GM12892 (cell line): Measurements from ENCODE around the gene LRG1. TPM values are rescaled to one million over a fixed set of nuclear protein-coding genes. Genes with fewer than 3 reads are reported as not detected.

Source experiments
- DNase-seq: peaks from one replicate; pipeline ENCODE4 v3.0.0; 2011; ENCODE audit not compliant: insufficient read length
- FAIRE-seq: peaks from 2 replicates; lab custom pipeline; 2011; peaks lifted over from hg19 to GRCh38; lab: Jason Lieb, UNC
- POLR2A ChIP-seq: IDR thresholded peaks from 2 replicates; pipeline ENCODE4 v1.6.1; 2011; ENCODE audit warnings: low read depth, low read length, control low read depth
- POLR2AphosphoS5 ChIP-seq: IDR thresholded peaks from 2 replicates; pipeline ENCODE4 v1.6.1; 2011; ENCODE audit warnings: low read depth, low read length, control low read depth
- TAF1 ChIP-seq: IDR thresholded peaks from 2 replicates; pipeline ENCODE4 v1.6.1; 2011; ENCODE audit warnings: low read depth, mild to moderate bottlenecking, control low read depth, low read length, borderline replicate concordance
- polyA plus RNA-seq: library from polyadenylated mRNA; unstranded; fragments of >200 nt; gene quantifications from one replicate; pipeline ENCODE4 v1.2.1, GENCODE V29; 2012; ENCODE audit warnings: missing spikeins, inconsistent platforms; ENCODE audit not compliant: missing spikeins

Gene LRG1, protein sequence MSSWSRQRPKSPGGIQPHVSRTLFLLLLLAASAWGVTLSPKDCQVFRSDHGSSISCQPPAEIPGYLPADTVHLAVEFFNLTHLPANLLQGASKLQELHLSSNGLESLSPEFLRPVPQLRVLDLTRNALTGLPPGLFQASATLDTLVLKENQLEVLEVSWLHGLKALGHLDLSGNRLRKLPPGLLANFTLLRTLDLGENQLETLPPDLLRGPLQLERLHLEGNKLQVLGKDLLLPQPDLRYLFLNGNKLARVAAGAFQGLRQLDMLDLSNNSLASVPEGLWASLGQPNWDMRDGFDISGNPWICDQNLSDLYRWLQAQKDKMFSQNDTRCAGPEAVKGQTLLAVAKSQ
- polyA plus RNA-seq: 2.8 TPM

DNA sequence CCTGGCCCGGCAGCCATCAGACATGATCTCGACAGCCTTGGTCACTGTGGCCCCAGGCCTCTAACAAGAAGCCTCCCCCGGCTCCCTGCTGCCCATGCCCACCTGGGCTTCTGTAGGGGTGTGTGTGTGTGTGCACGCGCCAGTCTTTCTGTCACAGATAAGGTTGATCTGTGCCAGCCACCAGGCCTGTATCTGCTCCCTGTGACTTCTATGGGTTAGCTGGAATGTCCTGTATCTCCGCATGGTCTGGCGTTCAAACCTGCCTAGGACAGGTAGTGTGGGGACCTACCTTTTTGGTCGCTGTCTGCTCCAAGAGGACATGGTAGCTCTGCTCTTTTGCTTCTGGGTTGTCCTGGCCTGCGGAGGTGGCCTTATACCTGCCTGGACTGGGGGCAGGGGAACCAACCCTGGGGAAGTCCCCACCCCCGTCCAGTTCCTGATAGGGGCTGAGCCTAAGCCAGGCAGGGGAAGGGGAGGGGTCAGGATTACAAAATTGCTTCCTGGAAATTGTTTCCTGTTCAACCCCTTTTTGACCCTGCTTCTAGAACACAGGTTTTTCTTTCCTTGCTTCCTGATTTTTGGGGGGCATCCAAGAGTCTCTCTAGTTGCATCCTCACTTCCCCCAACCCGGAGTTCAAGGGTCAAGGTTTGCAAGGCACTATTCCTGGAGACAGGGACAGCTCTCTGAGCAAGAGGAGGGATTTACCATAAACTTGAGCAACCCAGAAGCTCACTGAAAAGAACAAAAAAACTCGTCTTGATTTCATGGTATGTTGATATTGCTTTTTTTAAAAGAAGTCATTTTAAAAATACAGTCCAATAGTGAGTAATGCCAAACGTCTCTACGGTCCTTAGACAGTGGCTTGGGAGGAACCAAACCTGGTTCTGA lies at the start of gene LRG1:
LRG1 (minus strand) TSS at position 344 of the 889 bp plus-strand sequence; CDS start at position 321, 23 bp downstream.
- TF ChIP-seq POLR2AphosphoS5: peak; percentile 68
- no peak for TF ChIP-seq TAF1
- TF ChIP-seq POLR2A: peak; percentile 60; the same call in 1 of the 2 replicates
- FAIRE-seq (peak; percentile 95), DNase-seq (no peak)

DNA sequence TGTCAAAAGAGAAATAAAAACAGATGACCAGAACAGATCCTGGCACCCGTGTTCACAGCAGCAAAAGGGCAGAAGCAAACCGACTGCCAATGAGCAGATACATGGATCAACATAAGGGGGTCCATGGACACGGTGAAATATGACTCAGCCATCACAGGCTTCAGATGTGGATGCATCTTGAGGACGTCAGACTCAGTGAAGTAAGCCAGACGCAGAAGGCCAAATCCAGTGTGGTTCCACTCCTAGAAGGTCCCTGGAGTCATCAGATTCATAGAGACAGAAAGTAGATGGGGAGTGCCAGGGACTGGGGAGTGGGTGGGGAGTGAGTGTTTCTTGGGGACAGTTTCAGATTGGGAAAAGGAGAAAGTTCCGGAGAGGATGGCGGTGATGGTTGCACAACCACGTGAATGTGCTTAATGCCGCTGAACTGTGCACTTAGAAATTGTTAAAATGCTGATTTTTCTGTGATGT lies 48.5 kb upstream of the LRG1 start:
- TF ChIP-seq POLR2AphosphoS5: no peak
- TF ChIP-seq TAF1: no peak
- no peak for TF ChIP-seq POLR2A
- FAIRE-seq (no peak), DNase-seq (no peak)

DNA sequence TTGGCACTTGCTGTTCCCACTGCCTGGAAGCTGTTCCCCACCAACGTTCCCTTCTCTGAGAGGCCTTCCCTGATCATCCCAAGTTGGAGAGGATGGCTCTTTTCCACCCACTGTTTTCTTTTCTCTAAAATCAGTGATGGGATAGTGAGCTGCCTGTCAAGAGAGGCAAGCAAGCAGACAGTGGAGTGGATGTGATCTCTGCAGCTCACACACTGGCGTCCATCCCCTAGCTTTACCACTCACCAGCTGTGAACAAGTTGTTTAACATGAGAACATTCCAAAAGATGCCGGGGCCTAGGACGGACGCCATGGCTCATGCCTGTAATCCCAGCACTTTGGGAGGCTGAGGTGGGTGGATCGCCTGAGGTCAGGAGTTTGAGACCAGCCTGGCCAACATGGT lies 47.7 kb upstream of the LRG1 start:
- FAIRE-seq (no peak), DNase-seq (no peak)
- TF ChIP-seq POLR2A: no peak
- no peak for TF ChIP-seq TAF1

DNA sequence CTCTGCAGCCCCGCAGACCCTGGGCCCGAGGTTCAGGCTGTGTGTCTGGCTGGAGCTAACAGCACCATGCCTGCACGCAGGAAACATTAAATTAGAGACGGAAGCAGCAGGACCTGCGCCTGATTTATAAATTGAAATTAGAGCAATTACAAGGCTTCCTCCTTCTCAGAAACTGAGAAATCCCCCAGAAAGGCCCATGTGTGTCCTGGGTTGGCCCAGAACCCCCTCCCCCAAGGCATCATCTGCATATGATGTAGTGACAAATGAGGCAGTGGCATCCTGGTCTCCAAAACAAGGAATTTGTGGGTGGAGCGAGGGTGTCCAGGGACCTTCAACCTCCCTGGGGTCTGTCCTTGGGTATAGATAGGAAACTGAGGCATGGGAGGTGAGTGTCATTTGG lies 46.9 kb upstream of the LRG1 start:
- DNase-seq (no peak), FAIRE-seq (no peak)

DNA sequence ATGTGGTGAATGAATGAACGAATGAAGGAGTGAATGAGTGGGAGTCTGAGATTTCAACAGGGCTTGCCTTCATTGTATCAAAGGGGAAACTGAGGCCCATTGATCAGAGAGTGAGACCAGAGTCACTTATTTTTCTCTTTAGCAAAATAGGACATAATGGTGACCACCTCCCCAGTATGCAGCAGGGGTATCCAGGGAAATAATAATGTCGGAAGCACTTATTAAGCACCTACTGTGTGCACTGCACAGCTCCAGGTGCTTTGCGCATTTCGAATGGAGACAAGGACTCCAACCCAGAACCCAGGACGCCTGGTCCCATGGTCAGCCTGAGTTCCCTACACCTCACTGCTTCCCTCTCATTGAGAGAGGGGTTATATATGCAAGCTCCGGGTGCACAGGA lies 46.4 kb upstream of the LRG1 start:
- FAIRE-seq (no peak), DNase-seq (no peak)
- TF ChIP-seq POLR2A (no peak), POLR2AphosphoS5 (no peak), TAF1 (no peak)

More for the DNA sequence above, 46.9 kb upstream of the LRG1 start:
- TF ChIP-seq POLR2AphosphoS5 (no peak), TAF1 (no peak), POLR2A (no peak)

DNA sequence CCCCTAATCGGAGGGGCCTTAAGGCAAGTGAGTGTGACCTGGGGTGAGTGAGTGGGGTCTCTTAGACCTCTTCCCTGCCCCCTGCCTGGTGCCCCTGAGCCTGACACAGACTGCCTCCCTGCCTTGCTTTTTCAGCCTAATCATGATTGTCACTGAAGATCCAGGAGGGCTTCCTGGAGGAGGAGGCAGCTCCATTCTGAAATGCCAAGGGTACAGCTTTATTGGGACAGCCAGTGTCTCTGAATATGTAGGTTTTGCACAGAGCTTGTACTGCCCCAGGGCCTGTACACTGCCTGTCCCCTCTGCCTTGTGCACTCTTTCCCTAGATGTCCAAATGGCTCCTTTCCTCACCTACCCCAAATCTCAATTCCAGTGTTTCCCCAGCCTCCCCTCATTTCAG lies 45.7 kb upstream of the LRG1 start:
- FAIRE-seq: no peak
- no peak for TF ChIP-seq POLR2AphosphoS5
- no peak for TF ChIP-seq POLR2A
- TF ChIP-seq TAF1: no peak
- DNase-seq: no peak

DNA sequence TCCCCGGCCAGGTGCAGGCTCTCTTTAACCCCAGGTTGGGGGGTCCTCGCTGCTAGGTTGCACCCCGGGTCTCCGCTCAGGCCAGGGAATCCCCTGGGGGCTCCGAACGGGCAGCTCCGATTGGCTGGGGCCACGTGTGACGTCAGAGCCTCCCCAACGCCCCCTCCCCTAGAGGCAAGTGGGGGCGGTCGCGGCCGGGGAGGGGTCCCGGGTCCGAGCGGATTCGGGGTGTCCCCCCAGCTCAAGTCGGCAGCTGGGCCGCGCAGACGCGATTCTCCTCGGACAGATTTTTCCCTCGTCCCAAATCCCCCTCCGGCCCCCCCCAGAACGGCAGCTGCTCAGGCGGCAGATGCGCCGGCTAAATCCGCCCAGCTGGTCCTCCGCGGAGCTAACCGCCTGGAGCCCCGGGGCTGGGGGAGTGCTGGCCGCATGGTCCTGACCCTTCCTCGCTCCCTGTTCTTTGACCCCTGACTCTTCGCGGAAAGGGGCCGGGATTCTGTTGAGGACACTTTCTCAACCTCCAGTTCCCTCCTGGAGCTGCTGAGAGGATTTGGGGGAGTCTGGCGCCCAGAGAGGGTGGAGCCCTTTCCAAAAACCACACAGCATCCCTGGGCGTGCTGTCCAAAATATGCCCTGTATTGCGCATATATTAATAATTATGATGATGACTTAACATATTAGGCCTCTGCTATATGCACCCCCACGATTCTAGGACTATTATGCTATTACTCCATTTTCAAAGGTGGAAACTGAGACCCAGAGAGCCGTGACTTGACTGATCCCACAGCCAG lies 45.0 kb upstream of the LRG1 start:
- TF ChIP-seq POLR2A (no peak), TAF1 (no peak), POLR2AphosphoS5 (no peak)
- FAIRE-seq: no peak
- peak; percentile 25 for DNase-seq

DNA sequence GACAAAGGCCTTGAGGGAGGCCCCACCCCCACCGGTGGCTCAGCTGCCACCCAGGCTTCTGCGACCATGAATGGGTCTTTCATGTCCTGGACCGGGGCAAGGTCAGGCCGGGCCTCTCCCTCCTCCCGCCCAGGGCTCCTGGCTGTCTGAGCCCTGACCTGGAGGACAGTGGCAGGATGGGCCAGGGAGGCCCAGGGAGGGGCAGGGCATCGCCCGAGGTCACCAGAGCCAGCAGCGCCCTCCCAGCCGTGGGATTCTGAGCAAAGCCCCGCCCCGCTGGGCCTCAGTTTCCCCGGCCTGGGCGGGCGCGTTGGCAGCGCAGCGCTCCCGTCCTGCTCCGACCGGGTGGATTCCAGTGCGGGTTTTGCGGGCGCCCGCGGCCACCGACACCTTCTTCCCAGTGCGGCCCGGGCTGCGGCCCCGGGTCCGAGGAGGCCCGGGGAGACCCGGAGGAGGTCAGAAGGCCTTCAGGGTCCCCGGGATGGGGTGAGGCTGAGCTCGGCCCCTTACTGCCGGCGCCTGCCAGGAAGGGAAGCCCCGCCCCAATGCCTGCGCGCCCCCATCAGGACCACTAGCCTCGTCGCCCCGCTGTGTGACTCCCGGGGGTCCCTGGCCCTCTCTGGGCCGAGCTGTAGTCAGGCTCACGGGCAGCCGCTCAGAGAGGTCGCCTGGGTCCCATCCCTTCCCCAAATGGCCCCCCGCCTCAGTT lies 44.3 kb upstream of the LRG1 start:
- TF ChIP-seq TAF1: no peak
- no peak for TF ChIP-seq POLR2AphosphoS5
- TF ChIP-seq POLR2A: no peak
- FAIRE-seq: no peak
- DNase-seq: no peak

DNA sequence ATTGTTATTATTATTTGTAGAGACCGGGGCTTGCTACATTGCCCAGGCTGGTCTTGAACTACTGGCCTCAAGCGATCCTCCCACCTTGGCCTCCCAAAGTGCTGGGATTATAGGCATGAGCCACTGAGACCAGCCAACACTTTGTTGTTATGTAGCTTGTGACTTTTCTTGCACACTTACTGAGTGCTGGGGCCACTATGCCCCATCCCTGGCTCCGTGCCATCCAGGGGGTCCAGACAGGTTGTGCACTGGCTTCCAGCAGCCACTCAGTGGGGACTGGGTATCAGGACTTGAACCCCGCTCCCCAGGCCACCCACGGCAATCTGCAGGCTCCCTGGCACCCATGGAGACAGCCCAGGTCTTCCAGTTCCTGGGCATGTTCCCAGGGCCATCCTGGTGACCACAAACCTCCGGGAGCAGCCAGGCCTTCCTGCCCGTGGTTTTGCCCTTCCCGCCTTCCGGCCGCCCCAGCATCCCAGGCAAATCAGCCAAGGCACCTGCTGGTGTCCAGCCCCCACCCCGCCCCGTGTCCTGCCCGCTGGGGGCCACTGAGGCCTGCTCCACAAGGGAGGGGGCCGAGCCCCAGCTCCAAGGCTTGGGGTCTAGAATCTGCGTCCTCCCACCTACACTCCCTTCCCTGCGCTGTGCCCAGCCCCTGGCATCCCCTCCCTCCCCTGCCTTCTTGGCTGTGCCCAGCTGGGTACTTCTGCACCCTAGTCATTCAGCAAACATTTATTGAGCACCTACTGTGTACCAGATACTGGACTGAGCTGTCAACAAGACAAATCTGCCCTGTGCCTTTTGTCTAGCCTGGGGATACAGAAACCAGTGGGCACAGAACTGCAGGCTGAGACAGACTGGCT lies 43.4 kb upstream of the LRG1 start:
- TF ChIP-seq POLR2AphosphoS5 (no peak), TAF1 (no peak), POLR2A (no peak)
- FAIRE-seq: no peak

DNA sequence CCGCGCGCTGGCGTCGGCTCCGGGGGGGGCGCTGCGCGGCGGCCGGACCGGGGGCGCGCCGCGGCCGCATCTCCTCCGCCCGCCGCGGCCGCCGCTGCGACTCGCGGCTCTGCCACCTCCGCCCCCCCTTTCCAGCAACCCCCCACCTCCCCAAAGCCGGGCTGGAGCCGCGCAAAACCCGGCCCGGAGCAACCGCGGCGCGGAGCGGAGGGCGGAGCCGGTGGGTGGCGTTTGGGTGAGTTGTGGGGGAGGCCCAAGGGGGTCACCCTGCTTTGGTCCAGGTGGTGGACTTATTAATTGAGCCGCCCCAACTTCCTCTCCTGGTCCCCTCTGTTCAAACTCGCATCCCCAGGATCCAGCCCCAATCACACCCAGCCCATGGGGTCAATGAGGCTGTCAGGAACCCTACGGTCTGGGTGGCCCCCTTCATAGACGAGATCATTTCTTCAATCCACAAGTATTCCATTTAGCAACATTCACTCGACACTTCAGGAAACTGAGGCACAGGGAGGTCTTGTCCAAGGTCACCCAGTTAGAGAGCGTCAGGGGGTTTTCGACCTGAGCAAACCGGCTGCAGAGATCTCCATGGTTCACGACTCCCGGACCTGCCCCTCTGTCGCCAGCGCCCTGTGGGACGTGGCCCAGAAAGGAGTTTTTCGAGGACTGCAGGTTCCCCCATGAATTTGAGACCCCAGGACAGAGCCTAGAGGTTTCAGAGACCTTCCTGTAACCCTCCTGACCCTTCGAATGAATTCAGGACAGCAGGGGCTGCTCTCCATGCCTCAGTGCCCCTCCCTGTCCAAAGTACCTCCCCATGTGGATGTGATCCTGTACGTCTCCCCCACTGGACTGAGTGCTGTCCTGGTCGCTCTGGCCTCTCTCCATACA lies 42.1 kb upstream of the LRG1 start:
- DNase-seq: no peak
- no peak for TF ChIP-seq POLR2AphosphoS5
- TF ChIP-seq POLR2A: no peak
- FAIRE-seq: no peak

More for the DNA sequence above, 43.4 kb upstream of the LRG1 start:
- no peak for DNase-seq
